GM12878 (cell line): Measurements from ENCODE around the gene NGF.

Source experiments
- BACH1 ChIP-seq: fragments of 450-650 bp; IDR thresholded peaks from 2 replicates; pipeline ENCODE4 v1.6.1; 2017; ENCODE audit warnings: mild to moderate bottlenecking, borderline replicate concordance
- CEBPB ChIP-seq, 2 experiments: fragments of 150-350 bp in 1 of 2; IDR thresholded peaks; 2 replicates each; pipeline ENCODE4 v1.6.1; 2012 to 2014; ENCODE audit warnings: low read depth in 2 of 2, low read length in 2 of 2, borderline replicate concordance in 1 of 2, inconsistent platforms in 1 of 2
- CREB1 ChIP-seq: IDR thresholded peaks from 2 replicates; pipeline ENCODE4 v1.6.1; 2012; ENCODE audit warnings: low read depth, mild to moderate bottlenecking, inconsistent platforms
- CTCF ChIP-seq, 3 experiments: IDR thresholded peaks in 2 of 3; conservative IDR thresholded peaks in 1 of 3; 2 replicates each; pipeline ENCODE4 v1.5.1; 2011; ENCODE audit warnings: low read depth in 3 of 3, low read length in 3 of 3, mild to moderate bottlenecking in 3 of 3, control low read depth in 2 of 3, moderate library complexity in 2 of 3, inconsistent platforms in 1 of 3, mixed read lengths in 1 of 3; ENCODE audit not compliant: control insufficient read depth in 2 of 3, insufficient read depth in 1 of 3; ENCODE audit errors: extremely low read depth in 1 of 3
- EP300 ChIP-seq, 2 experiments: fragments of 150-350 bp in 1 of 2; IDR thresholded peaks; 2 replicates each; pipeline ENCODE4 v1.6.1; 2011 to 2012; ENCODE audit warnings: low read depth in 2 of 2, low read length in 2 of 2, borderline replicate concordance in 1 of 2, improper control_type of control experiment in 1 of 2, inconsistent platforms in 1 of 2; ENCODE audit not compliant: control insufficient read depth in 1 of 2
- EZH2 ChIP-seq: IDR thresholded peaks from 2 replicates; pipeline ENCODE4 v1.6.1; 2012; ENCODE audit warnings: low read depth, mild to moderate bottlenecking, control low read depth, inconsistent platforms, low read length, borderline replicate concordance; ENCODE audit not compliant: control insufficient read depth
- MAX ChIP-seq: IDR thresholded peaks from 2 replicates; pipeline ENCODE4 v1.6.1; 2012; ENCODE audit warnings: low read depth, low read length, improper control_type of control experiment
- PAX5 ChIP-seq: IDR thresholded peaks from 2 replicates; pipeline ENCODE4 v1.6.1; 2011; ENCODE audit warnings: low read depth, low read length, borderline replicate concordance
- POLR2AphosphoS2 ChIP-seq: IDR thresholded peaks from 2 replicates; pipeline ENCODE4 v1.6.1; 2011; ENCODE audit warnings: low read depth, mild to moderate bottlenecking, low read length, improper control_type of control experiment, moderate library complexity
- TAF1 ChIP-seq: IDR thresholded peaks from 2 replicates; pipeline ENCODE4 v1.6.1; 2011; ENCODE audit warnings: mild to moderate bottlenecking, low read depth, low read length, borderline replicate concordance
- WRNIP1 ChIP-seq: IDR thresholded peaks from 2 replicates; pipeline ENCODE4 v1.6.1; 2011; ENCODE audit warnings: low read depth, low read length, improper control_type of control experiment, borderline replicate concordance
- ZNF24 ChIP-seq: fragments of 450-650 bp; IDR thresholded peaks from 2 replicates; pipeline ENCODE4 v1.6.1; 2017; ENCODE audit warnings: antibody characterized with exemption, mild to moderate bottlenecking
- TF ChIP-seq, protein P1 (sequence below): IDR thresholded peaks from 2 replicates; pipeline ENCODE4 v1.6.1; 2012; ENCODE audit warnings: mild to moderate bottlenecking, low read depth, low read length

- TF ChIP-seq CTCF (IDR thresholded peaks at IDR 0.05 in 2 of 3, conservative IDR thresholded peaks at IDR 0.05 in 1 of 3; ENCODE audit: control insufficient read depth in 2 of 3, extremely low read depth in 1 of 3, insufficient read depth in 1 of 3, low read depth in 3 of 3, low read length in 3 of 3) (no peak), CEBPB (IDR thresholded peaks at IDR 0.05; ENCODE audit: borderline replicate concordance in 1 of 2, low read depth in 2 of 2, low read length in 2 of 2) (no peak), BACH1 (no peak), MAX (no peak), CREB1 (no peak), EP300 (IDR thresholded peaks at IDR 0.05; ENCODE audit: borderline replicate concordance in 1 of 2, control insufficient read depth in 1 of 2, low read depth in 2 of 2, low read length in 2 of 2) (no peak), WRNIP1 (no peak), PAX5 (no peak), POLR2AphosphoS2 (no peak), TAF1 (no peak), EZH2 (no peak), ZNF24 (no peak)
- TF ChIP-seq, protein P1, sequence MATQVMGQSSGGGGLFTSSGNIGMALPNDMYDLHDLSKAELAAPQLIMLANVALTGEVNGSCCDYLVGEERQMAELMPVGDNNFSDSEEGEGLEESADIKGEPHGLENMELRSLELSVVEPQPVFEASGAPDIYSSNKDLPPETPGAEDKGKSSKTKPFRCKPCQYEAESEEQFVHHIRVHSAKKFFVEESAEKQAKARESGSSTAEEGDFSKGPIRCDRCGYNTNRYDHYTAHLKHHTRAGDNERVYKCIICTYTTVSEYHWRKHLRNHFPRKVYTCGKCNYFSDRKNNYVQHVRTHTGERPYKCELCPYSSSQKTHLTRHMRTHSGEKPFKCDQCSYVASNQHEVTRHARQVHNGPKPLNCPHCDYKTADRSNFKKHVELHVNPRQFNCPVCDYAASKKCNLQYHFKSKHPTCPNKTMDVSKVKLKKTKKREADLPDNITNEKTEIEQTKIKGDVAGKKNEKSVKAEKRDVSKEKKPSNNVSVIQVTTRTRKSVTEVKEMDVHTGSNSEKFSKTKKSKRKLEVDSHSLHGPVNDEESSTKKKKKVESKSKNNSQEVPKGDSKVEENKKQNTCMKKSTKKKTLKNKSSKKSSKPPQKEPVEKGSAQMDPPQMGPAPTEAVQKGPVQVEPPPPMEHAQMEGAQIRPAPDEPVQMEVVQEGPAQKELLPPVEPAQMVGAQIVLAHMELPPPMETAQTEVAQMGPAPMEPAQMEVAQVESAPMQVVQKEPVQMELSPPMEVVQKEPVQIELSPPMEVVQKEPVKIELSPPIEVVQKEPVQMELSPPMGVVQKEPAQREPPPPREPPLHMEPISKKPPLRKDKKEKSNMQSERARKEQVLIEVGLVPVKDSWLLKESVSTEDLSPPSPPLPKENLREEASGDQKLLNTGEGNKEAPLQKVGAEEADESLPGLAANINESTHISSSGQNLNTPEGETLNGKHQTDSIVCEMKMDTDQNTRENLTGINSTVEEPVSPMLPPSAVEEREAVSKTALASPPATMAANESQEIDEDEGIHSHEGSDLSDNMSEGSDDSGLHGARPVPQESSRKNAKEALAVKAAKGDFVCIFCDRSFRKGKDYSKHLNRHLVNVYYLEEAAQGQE: no peak
These were observed 51.4 kb downstream of the NGF start for GRCh38 chr1:115286431-115287205.
